ENCODE measurements around the gene VANGL1. TPM values are rescaled to one million over a fixed set of nuclear protein-coding genes. Genes with fewer than 3 reads are reported as not detected.

VANGL1 gene
- total and polyA plus RNA-seq, 2 of the 4 experiments (the other 2 are of a cell fraction): 6.1 to 6.7 TPM

DNA sequence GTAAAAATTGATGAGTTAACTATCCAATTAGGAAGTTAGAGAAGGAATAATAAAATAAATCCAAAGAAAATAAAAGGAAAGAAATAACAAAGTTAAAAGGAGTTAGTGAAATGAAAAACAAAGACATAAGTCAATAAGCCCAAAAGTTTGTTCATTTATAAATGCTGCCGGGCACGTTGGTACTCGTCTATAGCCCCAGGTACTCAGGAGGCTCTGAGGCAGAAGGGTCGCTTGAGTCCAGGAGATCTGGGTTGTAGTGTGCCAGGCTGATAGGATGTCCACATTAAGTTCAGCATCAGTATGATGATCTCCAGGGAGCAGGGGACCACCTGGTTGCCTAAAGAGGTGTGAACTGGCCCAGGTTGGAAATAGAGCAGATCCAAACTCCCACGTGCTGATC lies 35.5 kb upstream of the VANGL1 start:
- no peaks in the 10 kb centered on the region for H4K20me1 ChIP-seq (ENCODE audit: insufficient read depth, low read length)
- CTCF ChIA-PET: interaction anchor here (1.0 to 1.3 kb wide), 2 partner anchors 100 to 159 kb away, joined by 3 read pairs; no protein-coding TSS in a partner anchor

More for the DNA sequence above, 35.5 kb upstream of the VANGL1 start:
- peaks cover 1% of the 10 kb centered on the region; the same call in 1 of the 2 replicates for H3K4me1 ChIP-seq (ENCODE audit: control insufficient read depth, insufficient read depth, low read length)
- peaks cover 21% of the 10 kb centered on the region for H3K27me3 ChIP-seq (ENCODE audit: control insufficient read depth, insufficient read depth, low read length)
- no peak overlapping the region for H2BK120ac ChIP-seq (ENCODE audit: low read depth, low read length)
- H3K9me1 ChIP-seq (ENCODE audit: insufficient read depth, low read length): no peaks in the 10 kb centered on the region
- intact Hi-C loops (cut with micrococcal nuclease): loop anchor here (10.0 kb wide), 1 partner anchor 378 kb away; no protein-coding TSS in a partner anchor
- POLR2A ChIA-PET (ENCODE audit: unreplicated experiment): no interaction called here
- no peak overlapping the region for H3K23ac ChIP-seq (ENCODE audit: low read depth, low read length)
- no peak overlapping the region for H3K56ac ChIP-seq (ENCODE audit: extremely low read depth, insufficient read depth, low read length)
- H3K79me1 ChIP-seq (ENCODE audit: low read depth in 1 of 2, low read length in 2 of 2): no peaks in the 10 kb centered on the region
- H3K9me3 ChIP-seq (ENCODE audit: control insufficient read depth, insufficient read depth, low read length): no peaks in the 10 kb centered on the region
- 86% methylated on average over 3 of the region's 5 CpGs; no CpG with 5 or more reads in 1 of the 2 experiments for WGBS, 2 experiments (ENCODE audit: extremely low coverage in 2 of 2, insufficient read length in 1 of 2)
- no peak overlapping the region for H4K91ac ChIP-seq (ENCODE audit: insufficient read depth, low read depth, low read length)
- no peak overlapping the region for H4K5ac ChIP-seq (ENCODE audit: low read depth, low read length)
- H2AFZ ChIP-seq (replicated peaks; ENCODE audit: low read length, poor library complexity): no peak overlapping the region
- H2AK5ac ChIP-seq (ENCODE audit: low read depth, low read length): no peak overlapping the region
- no peak overlapping the region for H3K14ac ChIP-seq (replicated peaks; ENCODE audit: low read depth, low read length)
- H3K4ac ChIP-seq (ENCODE audit: low read depth, low read length): no peak overlapping the region
- H3K27ac ChIP-seq (ENCODE audit: insufficient read depth, low read length): no peak overlapping the region
- no peak overlapping the region for H3K9ac ChIP-seq (ENCODE audit: low read depth, low read length)
- H2BK15ac ChIP-seq (ENCODE audit: low read depth, low read length): no peak overlapping the region
- dilution Hi-C loops (cut with HindIII; ENCODE audit: low sequenced_read_pairs, unreplicated experiment): no loop called here
- no peak overlapping the region for H2AK9ac ChIP-seq (replicated peaks; ENCODE audit: low read depth, low read length, poor library complexity)
- no peak overlapping the region for H4K8ac ChIP-seq (ENCODE audit: low read depth in 2 of 2, low read length in 2 of 2)
- H3K36me3 ChIP-seq (ENCODE audit: control insufficient read depth, insufficient read depth, low read length): no peaks in the 10 kb centered on the region
- no peak overlapping the region for H3K4me2 ChIP-seq (ENCODE audit: low read depth, low read length)
- H2BK20ac ChIP-seq (ENCODE audit: low read depth, low read length): no peak overlapping the region
- DNase-seq: no peak
- H3K18ac ChIP-seq (ENCODE audit: low read depth, low read length): no peak overlapping the region
- no peak overlapping the region for H3K4me3 ChIP-seq (ENCODE audit: insufficient read depth, low read depth, low read length)
- in situ Hi-C loops (cut with MboI; ENCODE audit: low sequenced_read_pairs): loop anchor here (5.0 kb wide), 2 partner anchors 101 to 166 kb away; no protein-coding TSS in a partner anchor
- ATAC-seq (ENCODE audit: low read depth): no peak
- BruUV-seq (replicated peaks): no TSS peak
- no peak overlapping the region for H2BK5ac ChIP-seq (ENCODE audit: low read depth, low read length, poor library complexity, severe bottlenecking)
- no peak for TF ChIP-seq BHLHE40 (IDR thresholded peaks at IDR 0.05; ENCODE audit: low read depth, low read length)
- no peak for TF ChIP-seq SMC3 (IDR thresholded peaks at IDR 0.05; ENCODE audit: low read depth, low read length)
- no peak for TF ChIP-seq NFE2L2 (IDR thresholded peaks at IDR 0.05; ENCODE audit: low read depth, low read length)
- TF ChIP-seq RFX5 (IDR thresholded peaks at IDR 0.05; ENCODE audit: low read depth, low read length): no peak
- no peak for TF ChIP-seq CEBPB (IDR thresholded peaks at IDR 0.05; ENCODE audit: low read depth, low read length)
- TF ChIP-seq, protein P1, sequence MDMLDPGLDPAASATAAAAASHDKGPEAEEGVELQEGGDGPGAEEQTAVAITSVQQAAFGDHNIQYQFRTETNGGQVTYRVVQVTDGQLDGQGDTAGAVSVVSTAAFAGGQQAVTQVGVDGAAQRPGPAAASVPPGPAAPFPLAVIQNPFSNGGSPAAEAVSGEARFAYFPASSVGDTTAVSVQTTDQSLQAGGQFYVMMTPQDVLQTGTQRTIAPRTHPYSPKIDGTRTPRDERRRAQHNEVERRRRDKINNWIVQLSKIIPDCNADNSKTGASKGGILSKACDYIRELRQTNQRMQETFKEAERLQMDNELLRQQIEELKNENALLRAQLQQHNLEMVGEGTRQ (IDR thresholded peaks at IDR 0.05; ENCODE audit: low read depth, low read length): no peak
- no peak for TF ChIP-seq RCOR1 (IDR thresholded peaks at IDR 0.05; ENCODE audit: insufficient replicate concordance, low read length)
- no peak for TF ChIP-seq MXI1 (IDR thresholded peaks at IDR 0.05; ENCODE audit: borderline replicate concordance, low read depth, low read length)
- no peak for TF ChIP-seq MAZ (IDR thresholded peaks at IDR 0.05; ENCODE audit: borderline replicate concordance, low read depth, low read length)
- TF ChIP-seq MAFK (IDR thresholded peaks at IDR 0.05; ENCODE audit: low read depth, low read length): no peak
